Measurements from ENCODE around the gene SGO1. TPM values are rescaled to one million over a fixed set of nuclear protein-coding genes. Genes with fewer than 3 reads are reported as not detected.
A peak's percentile ranks its signal among the peaks of the same experiment; 100 is the strongest.

The SGO1 gene
- polyA plus RNA-seq, 1 of the 3 experiments (the other 2 are of a cell fraction) = 2.2 TPM

DNA sequence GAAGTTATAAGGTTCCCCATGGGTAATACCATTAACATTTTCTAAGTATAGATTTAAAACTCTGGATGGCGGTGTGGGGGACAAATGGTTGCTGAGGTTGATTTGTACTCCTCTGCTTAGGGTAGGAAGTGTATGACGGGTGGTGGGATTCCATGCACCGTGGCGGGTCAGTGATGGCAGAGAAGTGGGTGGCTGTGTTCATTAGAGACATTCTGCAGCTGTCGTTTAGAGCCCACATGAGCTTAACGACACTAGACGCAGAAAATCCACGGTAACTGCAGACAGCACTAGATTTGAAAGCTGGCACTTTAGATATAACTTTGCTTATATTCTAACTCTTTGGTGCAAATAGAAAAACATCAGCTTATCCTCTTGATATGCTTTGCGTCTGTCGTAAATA, 37.5 kb downstream of the SGO1 start:
- H2AFZ ChIP-seq (ENCODE audit: low read depth) = no peak overlapping the region
- H4K20me1 ChIP-seq (ENCODE audit: insufficient read depth) = no peaks in the 10 kb centered on the region
- H3K9me2 ChIP-seq = no peaks in the 10 kb centered on the region
- ChIA-PET POLR2A (no interaction called here), CTCF (interaction anchor here (0.7 kb wide), 1 partner anchor 25 kb away, joined by 3 read pairs; no protein-coding TSS in a partner anchor)
- no peak for DNase-seq
- H3K4me3 ChIP-seq (ENCODE audit: low read depth in 2 of 2, low read length in 1 of 2) = no peak overlapping the region
- peaks cover 0 to 9% of the 10 kb centered on the region in 2 experiments; a peak in 2 of 4 replicates for H3K4me1 ChIP-seq (ENCODE audit: control insufficient read depth in 1 of 2, insufficient read depth in 2 of 2, low read depth in 1 of 2, low read length in 1 of 2)
- H3K4me2 ChIP-seq = no peak overlapping the region
- H3K79me2 ChIP-seq (ENCODE audit: insufficient read depth) = no peaks in the 10 kb centered on the region
- TF ChIP-seq REST (IDR thresholded peaks at IDR 0.05; ENCODE audit: low read depth, low read length) (no peak), CHD2 (IDR thresholded peaks at IDR 0.05; ENCODE audit: low read length, partially characterized antibody) (no peak), RCOR1 (IDR thresholded peaks at IDR 0.05; ENCODE audit: low read length) (no peak)
- TF ChIP-seq, protein P1, sequence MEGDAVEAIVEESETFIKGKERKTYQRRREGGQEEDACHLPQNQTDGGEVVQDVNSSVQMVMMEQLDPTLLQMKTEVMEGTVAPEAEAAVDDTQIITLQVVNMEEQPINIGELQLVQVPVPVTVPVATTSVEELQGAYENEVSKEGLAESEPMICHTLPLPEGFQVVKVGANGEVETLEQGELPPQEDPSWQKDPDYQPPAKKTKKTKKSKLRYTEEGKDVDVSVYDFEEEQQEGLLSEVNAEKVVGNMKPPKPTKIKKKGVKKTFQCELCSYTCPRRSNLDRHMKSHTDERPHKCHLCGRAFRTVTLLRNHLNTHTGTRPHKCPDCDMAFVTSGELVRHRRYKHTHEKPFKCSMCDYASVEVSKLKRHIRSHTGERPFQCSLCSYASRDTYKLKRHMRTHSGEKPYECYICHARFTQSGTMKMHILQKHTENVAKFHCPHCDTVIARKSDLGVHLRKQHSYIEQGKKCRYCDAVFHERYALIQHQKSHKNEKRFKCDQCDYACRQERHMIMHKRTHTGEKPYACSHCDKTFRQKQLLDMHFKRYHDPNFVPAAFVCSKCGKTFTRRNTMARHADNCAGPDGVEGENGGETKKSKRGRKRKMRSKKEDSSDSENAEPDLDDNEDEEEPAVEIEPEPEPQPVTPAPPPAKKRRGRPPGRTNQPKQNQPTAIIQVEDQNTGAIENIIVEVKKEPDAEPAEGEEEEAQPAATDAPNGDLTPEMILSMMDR (IDR thresholded peaks at IDR 0.05) = no peak
- H3K27me3 ChIP-seq (ENCODE audit: insufficient read depth) = no peaks in the 10 kb centered on the region
- no peak overlapping the region for H3K27ac ChIP-seq (ENCODE audit: low read depth in 2 of 2, low read length in 1 of 2)
- no peak overlapping the region for H3K9ac ChIP-seq
- H3K9me3 ChIP-seq = no peaks in the 10 kb centered on the region
- H3F3A ChIP-seq (replicated peaks; ENCODE audit: insufficient read depth) = no peaks in the 10 kb centered on the region
- 97% methylated on average over 10 of the region's 10 CpGs for WGBS (ENCODE audit: low lambda C conversion rate)
- H3K36me3 ChIP-seq (replicated peaks in 1 of 2; ENCODE audit: control insufficient read depth in 1 of 2, insufficient read depth in 2 of 2, low read length in 1 of 2) = peaks cover 0 to 8% of the 10 kb centered on the region in 2 experiments

DNA sequence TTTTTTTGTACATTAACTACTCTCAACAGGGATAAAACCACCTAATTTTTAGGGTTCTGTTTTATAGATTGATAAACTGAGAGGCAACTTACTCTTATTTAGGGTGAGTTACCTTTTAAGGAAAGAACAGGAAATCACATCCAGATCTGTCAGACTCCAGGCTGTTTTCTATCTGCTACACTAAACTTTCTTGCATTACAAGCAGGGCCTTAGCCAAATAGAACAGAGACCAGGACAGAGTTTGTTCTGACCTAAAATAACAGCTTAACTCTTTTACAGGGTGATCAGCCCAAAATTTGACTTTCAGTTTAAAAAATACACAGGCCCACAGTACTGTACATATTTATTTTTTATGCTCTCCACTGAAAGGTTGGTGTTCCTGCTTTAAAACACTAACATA, 38.6 kb downstream of the SGO1 start:
- ChIA-PET POLR2A (no interaction called here), CTCF (no interaction called here)
- Histone ChIP-seq H3K79me2 (ENCODE audit: insufficient read depth) (no peaks in the 10 kb centered on the region), H3K36me3 (replicated peaks in 1 of 2; ENCODE audit: control insufficient read depth in 1 of 2, insufficient read depth in 2 of 2, low read length in 1 of 2) (peaks cover 0 to 8% of the 10 kb centered on the region in 2 experiments), H4K20me1 (ENCODE audit: insufficient read depth) (no peaks in the 10 kb centered on the region), H3K4me2 (no peak overlapping the region), H3K9me3 (no peaks in the 10 kb centered on the region), H3K4me1 (ENCODE audit: control insufficient read depth in 1 of 2, insufficient read depth in 2 of 2, low read depth in 1 of 2, low read length in 1 of 2) (peaks cover 0 to 11% of the 10 kb centered on the region in 2 experiments; a peak in 2 of 4 replicates), H3K27me3 (ENCODE audit: insufficient read depth) (no peaks in the 10 kb centered on the region), H3K27ac (ENCODE audit: low read depth in 2 of 2, low read length in 1 of 2) (peak overlapping the region in 1 of 2 experiments; percentile 60; a peak in 2 of 4 replicates), H3K9ac (no peak overlapping the region), H3K9me2 (no peaks in the 10 kb centered on the region), H3K4me3 (ENCODE audit: low read depth in 2 of 2, low read length in 1 of 2) (no peak overlapping the region), H3F3A (replicated peaks; ENCODE audit: insufficient read depth) (no peaks in the 10 kb centered on the region), H2AFZ (ENCODE audit: low read depth) (no peak overlapping the region)
- TF ChIP-seq, protein P2, sequence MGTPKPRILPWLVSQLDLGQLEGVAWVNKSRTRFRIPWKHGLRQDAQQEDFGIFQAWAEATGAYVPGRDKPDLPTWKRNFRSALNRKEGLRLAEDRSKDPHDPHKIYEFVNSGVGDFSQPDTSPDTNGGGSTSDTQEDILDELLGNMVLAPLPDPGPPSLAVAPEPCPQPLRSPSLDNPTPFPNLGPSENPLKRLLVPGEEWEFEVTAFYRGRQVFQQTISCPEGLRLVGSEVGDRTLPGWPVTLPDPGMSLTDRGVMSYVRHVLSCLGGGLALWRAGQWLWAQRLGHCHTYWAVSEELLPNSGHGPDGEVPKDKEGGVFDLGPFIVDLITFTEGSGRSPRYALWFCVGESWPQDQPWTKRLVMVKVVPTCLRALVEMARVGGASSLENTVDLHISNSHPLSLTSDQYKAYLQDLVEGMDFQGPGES (IDR thresholded peaks at IDR 0.05; ENCODE audit: low read depth, low read length) = no peak
- TF ChIP-seq EP300 (IDR thresholded peaks at IDR 0.05; ENCODE audit: borderline replicate concordance in 1 of 2, low read depth in 1 of 2, low read length in 1 of 2) (no peak), TCF12 (IDR thresholded peaks at IDR 0.05) (no peak), RCOR1 (IDR thresholded peaks at IDR 0.05; ENCODE audit: low read length) (no peak), RAD21 (IDR thresholded peaks at IDR 0.05; ENCODE audit: low read length) (no peak), NRF1 (IDR thresholded peaks at IDR 0.05; ENCODE audit: low read depth, low read length) (no peak), CHD2 (IDR thresholded peaks at IDR 0.05; ENCODE audit: low read length, partially characterized antibody) (no peak), USF2 (IDR thresholded peaks at IDR 0.05; ENCODE audit: borderline replicate concordance, low read depth, low read length) (no peak), RXRA (IDR thresholded peaks at IDR 0.05; ENCODE audit: borderline replicate concordance, low read depth) (no peak), MXI1 (IDR thresholded peaks at IDR 0.05; ENCODE audit: low read depth, low read length) (no peak), TAF1 (IDR thresholded peaks at IDR 0.05; ENCODE audit: borderline replicate concordance, low read depth, low read length) (no peak), JUND (IDR thresholded peaks at IDR 0.05) (no peak), SMC3 (IDR thresholded peaks at IDR 0.05; ENCODE audit: low read depth, low read length) (no peak), YY1 (IDR thresholded peaks at IDR 0.05; ENCODE audit: low read depth) (no peak), GATA2 (CRISPR knock-in tag; IDR thresholded peaks at IDR 0.05) (no peak), SIN3A (IDR thresholded peaks at IDR 0.05; ENCODE audit: borderline replicate concordance, low read depth, low read length) (no peak)
- TF ChIP-seq, protein P1 (IDR thresholded peaks at IDR 0.05) = no peak
- no peak for DNase-seq

Measured in SK-N-SH (cell line).